ENCODE data around the gene TMEM109.

GRCh38 chr11:60864856-60865513 is 49.0 kb upstream of the TMEM109 start:
- TF ChIP-seq CREB5 (CRISPR knock-in tag; IDR thresholded peaks at IDR 0.05; ENCODE audit: low read depth) (no peak), ARNTL (CRISPR knock-in tag; IDR thresholded peaks at IDR 0.05; ENCODE audit: borderline replicate concordance, low read depth) (no peak), CSDC2 (CRISPR knock-in tag; IDR thresholded peaks at IDR 0.05) (no peak), ZNF565 (CRISPR knock-in tag; conservative IDR thresholded peaks at IDR 0.05; ENCODE audit: low read depth) (no peak), ZNF70 (CRISPR knock-in tag; IDR thresholded peaks at IDR 0.05) (no peak), BACH2 (CRISPR knock-in tag; IDR thresholded peaks at IDR 0.05; ENCODE audit: borderline replicate concordance) (no peak), SNAI2 (CRISPR knock-in tag; IDR thresholded peaks at IDR 0.05) (no peak), PPARA (CRISPR knock-in tag; IDR thresholded peaks at IDR 0.05; ENCODE audit: borderline replicate concordance) (no peak)

All from SK-N-SH treated with all-trans-retinoic acid at 6 μM for 48 hours (cell line).